ENCODE measurements around the gene DCPS. TPM values are rescaled to one million over a fixed set of nuclear protein-coding genes. Genes with fewer than 3 reads are reported as not detected.

DCPS gene
- total RNA-seq, 1 donor from 2014 or later = 11.2 TPM

- Mint-ChIP-seq H3K27me3 (ENCODE audit: unreplicated experiment) (no peaks in the 10 kb centered on the region), H3K27ac (ENCODE audit: unreplicated experiment) (no peak overlapping the region), H3K9me3 (ENCODE audit: unreplicated experiment) (no peaks in the 10 kb centered on the region), H3K4me1 (ENCODE audit: unreplicated experiment) (peaks cover 30% of the 10 kb centered on the region), H3K36me3 (ENCODE audit: unreplicated experiment) (peaks cover 11% of the 10 kb centered on the region), H3K4me3 (ENCODE audit: unreplicated experiment) (no peak overlapping the region)
- TF ChIP-seq CTCF (IDR thresholded peaks at IDR 0.05) = no peak
- DNase-seq (ENCODE audit: extremely low spot score, unreplicated experiment) = no peak
Measured at GRCh38 chr11:126280595-126280994, 23.3 kb upstream of the DCPS start.

- no peaks in the 10 kb centered on the region for H3K9me3 Mint-ChIP-seq (ENCODE audit: unreplicated experiment)
- no peak for DNase-seq (ENCODE audit: extremely low spot score, unreplicated experiment)
- H3K4me3 Mint-ChIP-seq (ENCODE audit: unreplicated experiment) = peak overlapping the region; percentile 11
- H3K27me3 Mint-ChIP-seq (ENCODE audit: unreplicated experiment) = no peaks in the 10 kb centered on the region
- H3K36me3 Mint-ChIP-seq (ENCODE audit: unreplicated experiment) = peaks cover 6% of the 10 kb centered on the region
- no peak for TF ChIP-seq CTCF (IDR thresholded peaks at IDR 0.05)
- peak overlapping the region; percentile 50 for H3K27ac Mint-ChIP-seq (ENCODE audit: unreplicated experiment)
- peaks cover 30% of the 10 kb centered on the region for H3K4me1 Mint-ChIP-seq (ENCODE audit: unreplicated experiment)
Measured at GRCh38 chr11:126281245-126281644, 22.6 kb upstream of the DCPS start.

GRCh38 chr11:126281666-126282175 lies 22.1 kb upstream of the DCPS start:
- Mint-ChIP-seq H3K4me3 (ENCODE audit: unreplicated experiment) (peak overlapping the region; percentile 83), H3K4me1 (ENCODE audit: unreplicated experiment) (peaks cover 30% of the 10 kb centered on the region), H3K27me3 (ENCODE audit: unreplicated experiment) (no peaks in the 10 kb centered on the region), H3K9me3 (ENCODE audit: unreplicated experiment) (no peaks in the 10 kb centered on the region), H3K36me3 (ENCODE audit: unreplicated experiment) (peaks cover 6% of the 10 kb centered on the region), H3K27ac (ENCODE audit: unreplicated experiment) (peak overlapping the region; percentile 92)
- DNase-seq (ENCODE audit: extremely low spot score, unreplicated experiment) = no peak
- no peak for TF ChIP-seq CTCF (IDR thresholded peaks at IDR 0.05)

GRCh38 chr11:126282361-126282735 lies 21.5 kb upstream of the DCPS start:
- peak overlapping the region; percentile 83 for H3K4me3 Mint-ChIP-seq (ENCODE audit: unreplicated experiment)
- peaks cover 6% of the 10 kb centered on the region for H3K36me3 Mint-ChIP-seq (ENCODE audit: unreplicated experiment)
- H3K9me3 Mint-ChIP-seq (ENCODE audit: unreplicated experiment) = no peaks in the 10 kb centered on the region
- no peak for DNase-seq (ENCODE audit: extremely low spot score, unreplicated experiment)
- H3K27ac Mint-ChIP-seq (ENCODE audit: unreplicated experiment) = peak overlapping the region; percentile 92
- H3K27me3 Mint-ChIP-seq (ENCODE audit: unreplicated experiment) = no peaks in the 10 kb centered on the region
- TF ChIP-seq CTCF (IDR thresholded peaks at IDR 0.05) = no peak
- H3K4me1 Mint-ChIP-seq (ENCODE audit: unreplicated experiment) = peaks cover 30% of the 10 kb centered on the region

- Mint-ChIP-seq H3K27me3 (ENCODE audit: unreplicated experiment) (no peaks in the 10 kb centered on the region), H3K9me3 (ENCODE audit: unreplicated experiment) (no peaks in the 10 kb centered on the region), H3K4me1 (ENCODE audit: unreplicated experiment) (peaks cover 30% of the 10 kb centered on the region), H3K4me3 (ENCODE audit: unreplicated experiment) (peak within 1 kb of the TSS; percentile 95), H3K36me3 (ENCODE audit: unreplicated experiment) (peaks cover 3% of the 10 kb centered on the region), H3K27ac (ENCODE audit: unreplicated experiment) (peak within 1 kb of the TSS; percentile 96)
- peak; percentile 18 for TF ChIP-seq CTCF (IDR thresholded peaks at IDR 0.05)
- peak; percentile 86 for DNase-seq (ENCODE audit: extremely low spot score, unreplicated experiment)
Measured at GRCh38 chr11:126282736-126283591, 20.9 kb upstream of the DCPS start, which contains the start of gene TIRAP. Gene TIRAP (plus strand): TSS chr11:126283093. CDS start chr11:126290895, 7,802 bp downstream.
